Transverse colon (tissue), 3 donors: ENCODE data around the gene SAMD1.

Experiments
- POLR2A ChIP-seq: fragments of 450-650 bp; IDR thresholded peaks from one replicate; pipeline ENCODE4 v1.6.1; 2016; ENCODE audit warnings: antibody characterized with exemption, mild to moderate bottlenecking, moderate library complexity
- TF ChIP-seq, protein P1 (sequence below), 5 experiments: fragments of 200-600 bp in 3 of 5; fragments of 450-650 bp in 2 of 5; sonication (generic) in 3 of 5; IDR thresholded peaks; 1 replicate in 2 of 5; 2 replicates in 3 of 5; pipeline ENCODE4 v1.5.1; 2016 to 2017; ENCODE audit warnings: antibody characterized with exemption in 5 of 5, inconsistent platforms in 3 of 5, mild to moderate bottlenecking in 2 of 5, moderate library complexity in 1 of 5

- TF ChIP-seq, protein P1, sequence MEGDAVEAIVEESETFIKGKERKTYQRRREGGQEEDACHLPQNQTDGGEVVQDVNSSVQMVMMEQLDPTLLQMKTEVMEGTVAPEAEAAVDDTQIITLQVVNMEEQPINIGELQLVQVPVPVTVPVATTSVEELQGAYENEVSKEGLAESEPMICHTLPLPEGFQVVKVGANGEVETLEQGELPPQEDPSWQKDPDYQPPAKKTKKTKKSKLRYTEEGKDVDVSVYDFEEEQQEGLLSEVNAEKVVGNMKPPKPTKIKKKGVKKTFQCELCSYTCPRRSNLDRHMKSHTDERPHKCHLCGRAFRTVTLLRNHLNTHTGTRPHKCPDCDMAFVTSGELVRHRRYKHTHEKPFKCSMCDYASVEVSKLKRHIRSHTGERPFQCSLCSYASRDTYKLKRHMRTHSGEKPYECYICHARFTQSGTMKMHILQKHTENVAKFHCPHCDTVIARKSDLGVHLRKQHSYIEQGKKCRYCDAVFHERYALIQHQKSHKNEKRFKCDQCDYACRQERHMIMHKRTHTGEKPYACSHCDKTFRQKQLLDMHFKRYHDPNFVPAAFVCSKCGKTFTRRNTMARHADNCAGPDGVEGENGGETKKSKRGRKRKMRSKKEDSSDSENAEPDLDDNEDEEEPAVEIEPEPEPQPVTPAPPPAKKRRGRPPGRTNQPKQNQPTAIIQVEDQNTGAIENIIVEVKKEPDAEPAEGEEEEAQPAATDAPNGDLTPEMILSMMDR (IDR thresholded peaks at IDR 0.05) = no peak
- TF ChIP-seq POLR2A = no peak
These were observed 5.1 kb downstream of the SAMD1 start, which contains the start of gene C19orf67 for GRCh38 chr19:14085309-14085995.
